HG02870 (cell line): ENCODE results near the gene SYNC.

Experiments
- ATAC-seq: cut with Tn5 transposase; IDR thresholded peaks from one replicate; pipeline ENCODE4 v1.9.1; 2021; ENCODE audit warnings: mild to moderate bottlenecking, moderate library complexity; ENCODE audit not compliant: unreplicated experiment

Gene SYNC

DNA sequence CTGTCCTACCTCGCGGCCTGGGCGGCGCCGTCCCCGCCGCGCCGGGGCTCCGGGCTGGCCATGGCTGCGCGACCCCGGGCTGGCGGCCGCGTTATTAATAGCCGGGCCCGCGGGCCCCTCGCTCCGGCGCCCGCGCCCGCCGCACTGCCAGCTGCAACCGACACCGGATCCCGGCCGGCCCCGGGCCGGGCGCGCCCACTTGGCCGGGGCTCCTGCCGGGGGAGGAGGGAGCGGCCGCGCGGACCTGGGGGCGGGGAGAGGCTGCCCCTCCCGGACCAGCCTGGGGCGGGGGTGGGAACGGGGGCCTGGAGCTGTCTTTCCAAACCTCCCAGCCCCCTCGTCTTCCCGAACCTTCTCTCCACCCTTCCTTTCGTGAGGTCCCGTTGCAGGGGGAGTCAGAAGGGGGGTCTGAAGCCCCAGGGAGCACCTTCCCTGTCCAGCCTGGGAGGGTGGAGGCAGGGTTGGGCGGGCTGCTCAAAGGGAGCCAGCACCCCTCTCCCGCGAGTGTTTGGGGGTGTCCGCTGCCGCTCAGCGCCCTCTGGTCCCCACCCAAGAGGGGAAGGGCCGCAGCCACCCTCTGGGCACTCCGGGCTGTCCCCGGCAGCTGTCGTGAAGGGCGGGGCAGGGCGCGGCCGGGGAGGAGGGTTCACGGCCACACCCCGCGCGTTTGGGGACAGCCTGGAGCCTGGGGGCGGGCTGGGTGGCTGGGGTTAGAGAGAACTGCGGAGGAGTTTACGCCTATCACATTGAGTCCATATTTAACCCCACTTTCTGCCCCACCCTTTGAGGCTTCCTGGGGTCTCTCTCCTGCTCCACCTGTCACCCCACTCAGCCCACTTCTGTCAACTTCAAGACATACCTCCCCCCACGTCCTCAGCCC lies at the start of gene SYNC:
Gene SYNC, minus strand, starts transcription at position 172 of the 880 bp plus-strand sequence. Its CDS starts 110 bp downstream, at position 62.
- ATAC-seq: no peak

DNA sequence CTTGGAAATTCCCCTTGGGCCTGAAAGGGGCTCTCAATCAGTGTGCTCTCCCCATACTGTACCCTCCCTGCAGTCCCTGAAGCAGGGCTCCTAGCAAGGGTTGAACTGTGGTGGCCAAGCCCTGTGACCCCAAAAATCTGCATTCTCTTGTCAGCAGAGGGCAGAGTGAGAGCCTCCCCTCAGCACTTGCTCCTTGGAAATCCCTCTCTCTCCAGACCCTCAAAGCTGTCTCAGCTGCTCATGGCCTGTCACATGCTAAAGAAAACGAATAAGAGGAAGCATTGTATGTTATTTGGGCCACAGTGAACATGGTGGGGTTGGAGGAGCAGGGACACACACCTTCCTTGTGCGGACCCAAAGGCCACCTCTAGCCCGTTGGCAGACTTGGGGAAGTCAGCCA lies 47.2 kb upstream of the SYNC start:
- ATAC-seq: no peak

DNA sequence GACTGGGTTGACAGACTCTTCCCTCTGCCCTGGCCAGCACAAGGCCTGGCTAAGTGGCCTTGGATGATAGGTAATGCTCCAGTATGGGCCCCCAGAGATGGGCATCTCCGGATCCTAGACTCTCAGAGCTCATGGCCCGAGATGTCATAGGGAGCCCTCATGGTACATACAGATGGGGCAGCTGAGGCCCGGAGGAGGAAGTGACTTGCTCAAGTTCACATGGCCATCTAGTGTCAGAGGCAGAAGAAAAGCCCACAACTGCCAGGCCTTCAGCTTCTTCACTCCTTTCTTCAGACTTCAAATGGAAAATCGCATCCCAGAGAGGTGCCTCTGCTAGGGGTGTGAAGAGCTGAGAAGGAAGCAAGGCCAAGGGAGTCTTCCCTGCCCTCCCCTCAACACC lies 46.8 kb upstream of the SYNC start:
- no peak for ATAC-seq

DNA sequence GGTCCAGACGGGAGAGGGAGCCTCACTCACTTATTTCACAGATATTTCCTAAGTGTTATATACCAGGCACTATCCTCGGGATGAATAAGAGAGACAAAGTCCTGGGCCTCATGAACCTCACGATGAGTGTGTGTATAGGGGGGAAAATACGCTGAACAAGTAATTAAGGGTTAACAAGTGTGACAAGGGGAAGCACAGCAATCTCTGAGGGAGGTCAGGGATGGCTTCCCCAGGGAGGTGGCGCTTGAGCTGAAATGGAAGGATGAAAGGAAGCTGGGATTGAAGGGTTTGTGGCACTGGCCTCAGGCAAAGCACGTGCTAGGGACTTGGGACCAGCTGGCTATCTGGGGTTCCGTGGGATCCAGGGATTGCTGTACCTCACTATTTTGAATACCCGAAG lies 46.4 kb upstream of the SYNC start:
- no peak for ATAC-seq

DNA sequence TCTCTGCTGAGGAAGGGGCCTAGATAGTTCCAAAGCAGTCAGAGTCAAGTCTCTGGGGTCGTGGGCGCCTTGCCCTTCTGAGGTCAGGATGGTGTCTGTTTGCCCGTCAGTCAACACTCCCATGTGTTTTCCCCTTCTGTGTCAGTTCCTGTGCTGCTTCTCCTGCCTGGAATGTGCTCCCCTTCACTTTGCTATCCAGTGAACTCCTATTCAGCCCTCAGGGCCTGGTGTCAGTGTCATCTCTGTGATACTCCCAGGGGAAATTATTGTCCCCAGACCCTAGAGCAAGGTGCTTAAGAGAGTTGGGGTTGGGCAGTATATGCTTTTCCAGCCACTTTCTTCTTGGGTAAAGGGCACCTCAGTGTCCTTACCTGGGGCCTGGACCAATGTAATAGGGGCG lies 45.8 kb upstream of the SYNC start:
- ATAC-seq: no peak

DNA sequence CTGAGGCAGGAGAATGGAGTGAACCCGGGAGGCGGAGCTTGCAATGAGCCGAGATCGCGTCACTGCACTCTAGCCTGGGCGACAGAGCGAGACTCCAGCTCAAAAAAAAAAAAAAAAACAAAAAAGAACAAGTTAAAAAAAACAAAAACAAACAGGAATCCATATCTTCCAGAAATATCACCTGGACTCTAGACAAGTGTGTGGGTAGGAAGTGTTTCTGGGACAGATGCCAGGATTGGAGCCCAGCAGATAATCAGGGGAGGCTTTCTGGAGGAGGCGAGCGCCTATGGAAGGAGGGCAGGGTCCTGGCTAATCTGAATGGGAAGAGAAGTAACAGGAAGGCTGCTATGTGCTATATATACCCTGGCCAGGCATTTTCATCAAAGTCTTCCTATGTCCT lies 43.6 kb upstream of the SYNC start:
- no peak for ATAC-seq

DNA sequence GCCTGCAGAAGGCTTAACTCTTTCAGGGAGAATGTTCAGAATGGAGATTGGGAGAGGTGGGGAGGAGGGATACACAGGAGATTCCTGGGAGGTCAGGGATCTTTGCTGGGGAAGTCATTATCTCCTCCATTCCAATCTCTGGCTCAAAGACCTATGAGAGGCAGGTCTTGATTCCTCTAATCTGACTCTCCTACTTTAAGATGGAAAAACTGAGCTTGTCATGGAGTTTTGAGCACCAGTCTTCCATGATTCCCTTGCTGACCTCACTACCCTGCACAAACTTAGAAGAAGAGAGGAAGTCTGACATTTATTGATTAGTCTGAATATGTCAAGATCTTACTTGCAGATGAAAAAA lies 41.5 kb upstream of the SYNC start:
- ATAC-seq: no peak

DNA sequence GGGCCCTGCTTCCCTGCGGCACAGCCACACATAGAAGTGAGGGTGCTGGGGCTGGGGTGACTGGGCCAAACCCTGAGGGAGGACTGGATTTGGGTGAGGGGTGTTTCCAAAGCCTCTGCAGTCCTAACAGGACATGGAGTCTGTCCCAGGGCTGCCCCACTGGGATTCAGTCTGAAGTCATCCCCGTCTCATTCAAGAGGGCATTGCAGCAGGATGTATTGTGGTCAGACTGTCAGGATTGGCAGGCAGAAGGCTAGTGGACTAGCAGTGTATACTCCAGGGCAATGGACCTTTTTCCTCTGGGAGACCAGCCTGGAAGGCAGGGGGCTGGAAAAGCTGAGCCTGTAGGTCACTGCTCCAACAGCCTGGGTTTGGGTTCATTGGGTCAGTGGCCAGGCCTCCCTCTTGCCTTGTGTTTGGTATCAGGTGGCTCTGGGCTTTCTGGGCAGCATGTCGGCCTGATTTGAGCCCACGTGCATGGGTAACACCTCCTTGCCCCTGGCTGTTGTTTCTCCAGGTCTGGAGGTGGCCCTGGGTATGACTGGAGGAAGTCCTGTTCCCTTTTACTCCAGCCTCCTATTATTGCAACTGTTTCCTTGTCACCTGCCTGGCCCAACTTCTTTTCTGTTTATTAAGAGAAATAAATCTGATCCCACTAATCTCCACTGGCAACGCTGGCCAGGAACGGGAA lies 41.0 kb upstream of the SYNC start:
- no peak for ATAC-seq

DNA sequence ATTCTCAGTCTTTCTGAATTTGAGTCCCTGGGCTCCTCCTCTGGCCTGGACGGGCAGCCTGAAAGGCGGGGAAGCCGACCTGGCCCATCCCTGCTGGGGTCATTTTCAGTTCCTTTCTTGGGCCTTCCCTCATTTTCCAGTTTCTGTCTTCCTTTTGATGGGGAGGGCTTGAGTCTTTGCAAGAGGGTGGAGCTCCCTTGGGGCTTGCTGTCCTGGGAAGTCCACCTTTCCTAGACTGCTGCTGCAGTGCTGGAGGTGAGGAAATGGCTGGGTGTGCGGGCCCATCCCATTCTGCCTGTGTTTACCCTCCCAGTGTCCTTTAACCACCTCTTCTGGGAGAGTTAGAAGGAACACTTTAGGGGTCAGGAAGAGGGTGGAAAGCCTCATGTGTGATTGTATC lies 40.4 kb upstream of the SYNC start:
- ATAC-seq: no peak

DNA sequence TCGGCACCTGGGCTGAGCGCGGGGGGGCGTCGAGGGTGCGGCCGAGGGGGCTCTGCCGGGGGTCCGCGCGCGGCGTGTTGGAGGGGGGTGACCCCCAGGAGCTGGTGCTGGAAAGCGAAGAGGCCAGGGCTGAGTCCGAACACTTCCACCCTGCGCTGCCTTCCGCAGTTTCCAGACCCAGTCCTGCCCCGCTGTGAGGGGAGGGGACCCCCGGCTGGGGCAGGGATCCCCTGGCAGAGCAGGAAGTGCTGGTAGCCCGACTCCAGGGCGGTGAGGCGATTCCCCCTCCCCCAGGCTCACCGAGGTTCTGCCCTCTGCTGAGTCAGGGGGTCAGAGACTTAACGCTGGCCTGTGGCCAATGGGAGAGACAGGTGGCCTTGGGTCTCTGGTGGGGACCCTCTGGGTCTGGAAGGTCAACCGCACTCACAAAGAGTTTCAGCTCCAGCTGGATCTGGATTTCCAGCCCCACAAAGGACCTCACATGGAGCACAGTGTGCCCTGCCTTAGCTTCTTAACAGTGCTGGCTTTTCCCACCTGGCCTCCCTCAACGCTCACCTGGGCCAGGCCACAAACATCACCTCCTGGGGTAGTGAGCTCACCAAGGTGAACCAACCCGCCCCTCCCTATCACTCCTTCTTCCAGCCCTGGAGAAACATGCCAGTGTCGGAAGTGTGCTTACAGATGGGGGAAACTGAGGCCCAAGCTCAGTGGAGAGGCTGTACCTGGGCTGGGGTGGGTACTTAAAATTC lies 39.8 kb upstream of the SYNC start:
- no peak for ATAC-seq

DNA sequence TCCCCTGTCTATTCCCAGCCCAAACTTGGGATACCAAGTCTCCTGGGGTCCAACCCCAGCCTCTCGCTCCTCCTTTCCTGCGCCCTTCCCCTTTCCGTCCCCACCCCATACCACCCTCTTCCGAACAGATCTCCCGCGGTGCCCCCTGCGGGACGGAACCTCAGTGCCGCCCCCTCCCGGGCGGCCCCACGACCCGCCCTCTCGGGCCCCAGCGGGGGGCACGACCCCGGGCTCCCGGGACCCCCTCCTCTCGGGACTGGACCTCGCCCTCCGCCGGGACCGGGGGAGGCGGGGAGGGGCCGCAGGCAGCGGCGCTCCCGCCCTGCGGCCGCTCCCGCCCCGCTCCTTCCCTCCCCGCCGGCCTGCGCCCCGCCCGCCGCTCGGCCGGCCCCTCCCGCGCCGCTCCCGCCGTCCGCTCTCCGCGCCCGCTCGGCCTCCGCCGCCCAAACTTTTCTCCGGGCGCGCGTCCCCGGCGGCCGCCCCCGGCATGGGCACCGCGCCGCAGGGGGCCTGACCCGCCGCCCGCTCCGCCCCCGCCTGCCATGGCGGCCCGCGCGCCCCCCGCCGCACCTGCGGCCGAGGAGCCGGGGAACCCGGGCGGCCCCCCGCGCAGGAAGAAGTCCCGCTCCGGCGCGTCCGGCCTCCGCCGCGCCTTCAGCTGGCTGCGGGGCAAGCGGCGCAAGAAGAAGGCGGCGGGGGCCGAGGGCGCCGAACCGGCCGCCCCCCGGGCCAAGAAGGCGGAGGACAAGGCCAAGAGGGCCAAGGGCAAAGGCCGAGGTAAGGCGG lies 39.0 kb upstream of the SYNC start:
- no peak for ATAC-seq

DNA sequence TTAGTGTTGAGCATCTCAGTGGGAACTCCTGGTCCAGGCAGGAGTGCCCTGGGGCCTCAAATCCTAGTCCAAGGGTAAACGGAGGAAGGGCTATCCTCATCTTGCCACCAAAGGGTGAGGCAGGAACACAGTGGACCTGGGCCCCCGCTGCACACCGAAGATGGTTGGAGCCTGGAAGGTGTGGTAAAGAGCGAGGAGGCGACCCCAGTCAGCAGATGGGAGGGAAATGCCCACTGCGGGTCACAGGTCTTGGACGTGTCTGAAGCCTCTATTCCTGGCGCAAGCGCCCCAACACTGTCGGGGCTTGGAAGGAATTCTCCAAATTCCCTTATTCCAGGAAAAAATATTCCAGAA lies 38.5 kb upstream of the SYNC start:
- ATAC-seq: no peak

DNA sequence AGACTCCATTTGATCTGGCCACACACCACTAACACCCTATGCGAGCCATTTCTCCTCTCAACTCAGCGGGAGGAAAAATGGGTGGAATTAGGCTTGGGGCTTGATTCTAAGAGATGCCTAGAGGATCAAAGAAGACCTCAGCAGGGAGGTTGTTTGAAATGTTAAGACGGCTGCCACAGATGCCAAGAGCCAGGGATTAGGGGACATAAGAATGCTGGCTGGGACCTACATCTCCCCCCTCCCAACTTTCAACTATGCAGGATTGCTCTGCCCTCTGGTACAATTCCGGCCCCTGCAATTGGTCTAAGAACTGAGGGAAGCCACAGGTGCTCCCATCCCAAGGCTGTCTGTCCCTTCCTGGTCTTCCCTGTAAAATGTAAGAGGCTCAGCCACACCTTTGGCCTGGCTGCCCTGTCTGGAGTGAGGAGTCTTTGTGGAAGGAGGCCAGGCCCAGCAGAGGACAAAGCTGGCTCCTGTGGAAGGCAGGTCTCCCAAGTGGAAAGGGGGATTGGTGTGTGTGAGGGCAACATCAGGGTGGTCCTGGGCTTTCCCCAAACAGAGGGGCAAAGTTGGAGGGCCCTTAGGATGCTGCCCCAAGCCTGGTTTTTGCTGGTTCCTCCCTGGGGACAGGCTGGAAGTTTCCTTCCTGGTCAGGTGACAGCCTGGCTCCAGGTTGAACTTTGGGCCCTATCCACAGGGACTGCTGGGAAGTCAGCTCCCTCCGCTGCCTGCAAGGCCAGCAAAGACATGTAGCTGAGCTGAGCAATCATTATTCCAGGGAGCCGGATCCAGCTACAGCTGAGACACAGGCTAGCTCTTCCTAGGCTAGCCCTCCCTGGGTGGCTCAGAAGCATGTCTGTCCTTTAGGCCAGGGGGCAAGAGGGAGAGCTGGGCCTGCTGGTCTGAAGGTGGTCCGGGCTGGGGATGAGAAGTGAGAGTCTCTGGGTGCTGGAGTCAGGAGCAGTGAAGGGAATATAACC lies 34.5 kb upstream of the SYNC start:
- no peak for ATAC-seq

DNA sequence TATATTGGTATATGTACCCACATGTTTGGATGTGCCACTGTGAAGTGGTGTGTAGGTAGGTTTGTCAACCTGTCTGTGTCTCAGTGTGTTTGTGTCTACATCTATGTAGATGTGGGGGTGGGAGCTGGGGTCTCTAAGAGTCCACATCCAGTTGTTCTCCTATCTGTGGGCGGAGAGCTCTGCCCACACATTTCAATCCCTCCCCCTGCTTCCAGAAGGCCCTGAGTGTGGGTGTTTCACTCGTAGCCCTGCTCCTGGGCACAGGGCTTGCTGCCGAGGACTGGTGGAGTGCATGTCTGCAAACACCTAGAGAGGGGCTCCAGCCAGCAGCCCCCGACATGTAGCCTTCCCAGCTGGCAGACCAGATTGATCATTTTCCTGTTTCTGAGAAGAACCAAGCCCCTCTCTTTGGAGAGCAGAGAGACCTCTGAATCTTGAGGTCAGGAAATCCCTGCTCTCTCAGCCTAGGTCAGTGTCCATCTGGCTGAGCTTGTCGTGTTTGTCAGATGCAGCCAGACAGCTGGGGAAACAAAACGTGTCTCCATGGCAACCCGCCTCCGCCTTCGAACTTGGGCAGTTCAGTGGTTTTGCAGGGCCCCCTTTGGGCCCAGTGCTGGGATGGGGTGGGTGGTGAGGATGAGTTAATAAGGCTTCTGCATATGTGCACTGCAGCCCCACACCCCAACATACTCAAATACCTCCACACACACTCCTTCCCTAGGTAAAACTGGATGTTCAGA lies 31.2 kb upstream of the SYNC start:
- ATAC-seq: no peak

DNA sequence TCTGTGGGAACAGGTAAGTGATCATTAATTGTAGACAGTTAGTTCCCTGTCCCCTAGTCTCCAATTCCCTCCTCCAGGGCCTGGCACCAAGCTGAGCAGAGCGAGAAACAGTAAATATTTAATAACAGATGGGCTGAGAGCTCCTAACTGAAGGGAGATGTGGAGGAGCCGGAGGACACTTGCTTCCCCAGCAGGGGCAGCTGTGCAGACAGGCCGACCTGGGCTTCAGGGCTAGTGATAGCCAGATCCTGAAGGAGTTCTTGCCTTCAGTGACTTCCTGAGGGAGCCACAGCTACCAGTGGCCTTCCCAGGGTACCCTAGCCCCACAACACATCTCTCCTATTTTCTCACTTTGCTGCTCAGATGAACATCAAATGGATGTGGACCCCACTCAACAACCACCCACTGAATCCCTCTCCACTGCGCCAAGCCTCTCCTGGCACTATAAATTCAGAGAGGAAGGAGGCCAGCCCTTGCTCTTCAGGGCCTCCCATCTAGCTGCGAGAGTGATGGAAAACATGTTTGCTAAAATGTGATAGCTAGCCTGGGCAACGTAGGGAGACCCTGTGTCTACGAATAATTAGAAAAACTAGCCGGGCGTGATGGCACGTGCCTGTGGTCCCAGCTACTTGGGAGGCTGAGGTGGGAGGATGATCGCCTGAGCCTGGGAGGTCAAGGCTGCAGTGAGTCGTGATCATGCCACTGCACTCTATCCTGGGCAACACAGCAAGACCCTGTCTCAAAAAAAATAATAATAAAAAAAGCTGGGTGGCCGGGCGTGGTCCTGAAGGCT lies 26.9 kb upstream of the SYNC start:
- ATAC-seq: no peak

DNA sequence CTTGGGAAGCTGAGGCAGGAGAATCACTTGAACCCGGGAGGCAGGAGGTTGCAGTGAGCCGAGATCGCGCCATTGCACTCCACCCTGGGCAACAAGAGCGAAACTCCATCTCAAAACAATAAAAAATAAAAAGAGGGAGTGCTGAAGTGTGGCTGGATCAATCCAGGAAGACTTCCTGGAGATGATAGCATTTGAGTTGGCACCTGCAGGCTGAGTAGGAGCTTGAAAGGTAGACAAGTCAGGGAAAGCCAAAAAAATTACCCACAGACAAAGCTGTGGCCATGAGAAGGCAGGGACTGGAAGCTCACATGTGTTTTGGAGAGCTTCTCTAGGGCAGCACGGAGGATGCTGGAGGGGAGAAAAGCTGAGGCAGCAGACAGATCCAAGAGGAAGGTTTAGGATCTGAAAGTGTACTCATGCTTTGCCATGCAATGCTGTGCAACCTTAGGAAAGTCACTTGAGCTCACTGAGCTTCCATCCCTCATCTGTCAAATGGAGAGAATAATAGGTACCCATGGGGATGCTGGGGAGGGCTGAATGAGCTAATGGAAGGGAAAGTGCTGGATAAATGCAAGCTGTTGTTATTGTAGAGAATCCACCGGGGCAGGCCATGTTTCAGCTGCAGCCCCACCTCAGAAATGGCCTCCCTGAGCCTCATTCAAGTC lies 26.0 kb upstream of the SYNC start:
- ATAC-seq: no peak

DNA sequence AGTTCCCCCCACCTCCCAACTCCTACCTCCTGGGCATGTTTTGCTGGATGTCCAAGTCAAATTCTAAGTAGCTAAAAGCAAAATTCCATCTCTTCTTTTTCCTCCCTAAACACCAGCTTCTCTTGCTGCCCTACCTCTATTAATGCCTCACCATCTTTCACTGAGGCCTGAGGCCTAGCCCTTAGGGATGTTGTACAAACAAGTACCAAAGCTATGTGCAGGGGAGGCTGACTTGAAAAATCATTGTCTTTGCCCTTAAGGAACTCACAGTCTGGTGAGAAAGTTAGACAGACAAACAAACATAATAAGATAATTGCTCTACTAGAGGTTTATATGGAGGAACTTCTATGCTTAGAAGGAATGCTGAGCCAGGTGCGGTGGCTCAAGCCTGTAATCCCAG lies 25.3 kb upstream of the SYNC start:
- ATAC-seq: no peak

DNA sequence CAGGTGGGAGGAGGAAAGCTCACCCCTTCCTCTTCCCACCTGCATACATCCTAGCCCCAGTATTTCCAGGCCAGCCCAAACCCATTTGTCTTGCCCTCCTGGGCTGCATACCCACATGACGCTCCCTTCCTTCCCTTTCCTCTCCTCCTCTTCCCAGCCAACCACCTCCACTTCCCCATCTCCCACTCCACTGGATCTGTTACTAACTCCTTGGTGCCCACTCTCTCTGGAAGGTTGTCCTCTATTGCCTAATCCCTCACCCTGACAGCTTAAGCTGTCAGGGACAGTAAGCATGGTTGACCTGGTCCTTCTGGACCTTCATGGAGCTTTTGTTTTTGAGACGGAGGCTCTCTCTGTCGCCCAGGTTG lies 23.0 kb upstream of the SYNC start:
- ATAC-seq: no peak
